HG02610 (cell line): ENCODE data around the gene MAP2K3.
A peak's percentile ranks its signal among the peaks of the same experiment; 100 is the strongest.

Experiments
- ATAC-seq: cut with Tn5 transposase; IDR thresholded peaks from one replicate; pipeline ENCODE4 v1.9.1; 2021; ENCODE audit warnings: mild to moderate bottlenecking, moderate library complexity; ENCODE audit not compliant: unreplicated experiment

The MAP2K3 gene

DNA sequence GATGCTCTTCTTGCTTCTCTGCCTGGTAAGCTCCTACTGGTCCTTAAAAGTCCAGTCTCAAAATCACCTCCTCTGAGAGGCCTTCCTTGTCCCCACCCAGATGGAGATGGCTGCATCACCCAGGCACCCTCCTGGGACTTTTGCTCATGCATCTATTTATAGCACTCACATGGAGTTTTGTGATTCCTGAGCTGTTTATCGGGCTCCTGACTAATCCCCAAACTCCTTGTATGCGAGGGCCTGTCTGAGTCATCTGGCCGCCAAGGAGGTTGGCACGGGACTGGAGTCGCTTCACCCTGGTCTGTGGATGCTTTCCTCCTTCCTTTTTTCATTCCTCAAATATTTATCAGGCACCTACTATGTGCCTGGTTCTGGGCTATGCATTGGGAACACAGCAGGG, 2.3 kb upstream of the MAP2K3 start:
- no peak for ATAC-seq

- ATAC-seq, result no peak
Measured at GRCh38 chr17:21282850-21283249, 1.7 kb upstream of the MAP2K3 start.

GRCh38 chr17:21283482-21284318, 811 bp upstream of the MAP2K3 start:
- peak; percentile 3 for ATAC-seq

DNA sequence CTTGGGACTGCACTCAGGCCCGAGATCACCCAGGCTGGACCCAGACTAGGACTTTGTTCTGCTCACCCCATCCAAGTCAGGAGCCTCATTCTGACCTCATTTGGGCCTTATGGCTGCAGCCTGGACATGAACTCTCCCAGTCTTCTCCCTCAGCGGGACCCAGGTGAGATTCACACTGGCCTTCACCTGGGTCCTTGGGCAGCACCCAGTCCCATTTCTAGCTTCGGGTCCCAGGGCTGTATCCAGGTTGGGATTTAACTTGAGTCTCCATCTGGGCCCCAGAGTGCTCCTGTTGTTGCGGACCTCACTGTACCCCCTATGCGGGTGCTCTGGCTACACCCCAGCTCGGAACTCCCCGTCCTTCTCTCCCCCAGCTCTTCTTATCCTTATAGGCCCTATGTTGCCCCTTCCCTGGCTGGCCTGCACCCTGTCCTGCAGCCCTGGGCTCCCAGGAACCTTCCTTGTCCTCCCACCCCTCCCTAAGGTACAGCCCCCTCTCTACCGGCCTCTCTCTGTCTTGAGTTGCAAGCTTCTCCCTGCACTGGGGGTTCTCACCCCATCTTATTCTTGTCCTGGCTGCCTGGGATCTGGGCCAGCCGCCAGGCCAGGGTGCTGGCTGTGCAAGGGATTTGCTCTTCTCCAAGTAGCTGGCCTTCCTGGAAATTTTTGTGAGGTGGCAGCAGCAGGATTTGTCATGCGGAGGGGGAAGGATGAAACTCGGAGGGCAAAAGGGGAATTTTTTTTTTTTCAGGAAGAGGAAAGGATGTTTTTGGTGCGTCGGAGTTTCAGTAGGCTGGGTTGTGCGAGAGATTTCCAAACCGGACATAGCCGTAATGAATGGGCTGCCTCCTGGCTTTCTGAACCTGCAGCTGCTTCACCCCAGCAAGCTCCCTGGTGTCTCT, 904 bp downstream of the MAP2K3 start:
- ATAC-seq, result no peak

DNA sequence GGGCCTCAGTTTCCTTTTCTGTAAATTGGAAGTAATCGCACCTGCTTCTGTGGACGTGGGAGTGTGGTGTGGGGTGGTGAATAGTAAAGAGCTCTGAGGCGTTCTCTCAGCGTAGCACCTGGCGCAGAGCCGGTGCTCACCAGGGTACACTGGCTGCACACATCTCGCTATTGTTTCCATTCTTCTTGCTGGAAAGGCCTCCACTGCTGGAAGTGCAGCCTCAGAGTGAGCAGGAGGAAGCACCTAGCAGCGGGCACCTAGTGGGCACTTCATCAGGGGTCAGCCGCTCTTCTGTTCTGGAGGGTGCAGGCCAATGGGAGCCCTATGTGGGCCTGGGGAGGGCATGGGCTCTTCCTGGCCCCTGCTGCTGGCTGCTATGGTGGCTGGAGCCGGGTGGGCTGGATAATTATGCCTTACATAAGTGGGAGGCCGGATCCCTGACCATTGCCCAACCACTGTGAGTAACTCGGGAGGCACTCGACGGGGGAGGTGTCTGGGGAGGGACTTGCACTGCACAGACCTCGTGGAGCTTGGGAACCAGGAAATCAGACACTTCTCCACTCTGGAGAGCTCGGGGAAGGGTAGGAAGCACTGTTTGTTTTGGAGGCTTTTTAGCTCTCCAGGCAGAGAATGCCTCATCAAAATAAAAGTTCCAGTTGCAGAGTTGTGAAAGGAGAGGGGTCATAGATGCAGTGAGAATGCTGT, 1.7 kb downstream of the MAP2K3 start:
- ATAC-seq, result no peak

- no peak for ATAC-seq
Measured at GRCh38 chr17:21286909-21287702, 2.6 kb downstream of the MAP2K3 start.

DNA sequence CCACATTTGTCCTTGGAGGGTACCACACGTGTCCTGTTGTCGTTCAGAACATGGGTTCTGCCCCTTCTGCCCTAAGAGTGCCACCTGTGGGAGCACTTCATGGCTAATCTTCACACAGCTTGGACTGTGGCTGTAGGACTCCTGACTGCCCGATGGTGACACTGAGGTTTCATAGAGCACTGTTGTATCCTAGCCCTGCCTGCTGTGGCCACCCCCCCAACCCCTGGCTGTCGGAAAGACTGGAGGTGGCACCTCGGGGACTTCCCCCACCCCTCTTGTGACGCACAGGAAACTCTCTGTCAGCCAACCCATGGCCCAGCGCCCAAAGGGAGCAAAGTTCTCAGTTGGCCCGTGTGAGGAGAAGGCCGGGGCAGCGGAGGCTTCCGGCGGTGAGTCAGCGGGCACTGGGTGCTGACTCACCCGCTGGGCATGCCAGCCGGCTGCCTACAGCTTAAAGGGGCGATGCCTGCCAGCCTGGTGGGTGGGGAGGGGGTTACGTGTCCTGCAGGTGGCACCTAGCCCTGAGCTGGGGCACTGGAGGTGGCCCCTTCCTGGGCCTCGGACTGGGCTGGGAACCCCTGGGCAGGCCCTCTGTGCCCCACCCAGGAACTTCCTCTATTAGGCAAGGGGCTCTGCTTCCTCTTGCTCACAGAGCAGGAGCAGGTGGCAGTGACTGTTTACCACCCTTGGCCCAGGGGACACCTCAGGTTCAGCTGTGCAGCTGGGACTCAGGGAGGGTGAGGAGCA, 3.4 kb downstream of the MAP2K3 start:
- peak; percentile 23 for ATAC-seq

- ATAC-seq, result no peak
Measured at GRCh38 chr17:21288571-21289017, 4.1 kb downstream of the MAP2K3 start.

GRCh38 chr17:21289175-21289901, 4.8 kb downstream of the MAP2K3 start:
- no peak for ATAC-seq

DNA sequence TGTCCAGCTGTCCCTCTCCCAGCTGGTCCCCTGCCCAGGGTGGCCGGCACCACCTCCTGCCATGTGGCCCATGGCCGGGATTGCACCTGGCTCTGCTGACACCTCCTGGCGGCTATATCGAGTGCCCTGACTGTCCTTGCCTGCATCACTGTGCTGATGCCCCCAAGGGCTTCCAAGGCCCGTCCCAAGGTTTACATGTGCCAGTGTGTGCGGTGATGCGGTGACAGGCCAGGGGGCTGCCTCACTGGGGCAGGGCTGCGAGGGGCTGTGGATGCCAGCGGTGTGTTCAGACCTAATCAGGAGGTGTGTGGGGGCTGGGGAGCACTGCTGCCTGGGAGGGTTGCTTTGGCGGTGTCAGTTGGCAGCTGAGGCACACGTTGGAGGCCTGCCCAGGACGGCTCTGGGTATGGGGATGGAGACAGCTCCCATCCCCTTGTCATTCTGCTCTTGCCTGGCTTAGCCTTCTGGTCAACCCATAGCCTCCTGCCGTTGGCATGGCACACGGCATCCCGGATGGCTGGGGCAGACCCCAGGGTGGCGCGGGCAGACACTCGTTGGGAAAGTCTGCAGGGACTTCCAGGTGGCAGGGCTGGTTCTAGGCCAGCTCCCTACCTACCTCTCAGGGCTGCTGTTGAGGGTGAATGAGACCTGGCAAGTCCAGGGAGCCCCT, 5.5 kb downstream of the MAP2K3 start:
- ATAC-seq, result no peak

- no peak for ATAC-seq
Measured at GRCh38 chr17:21291357-21291756, 6.8 kb downstream of the MAP2K3 start.

GRCh38 chr17:21291862-21292261, 7.4 kb downstream of the MAP2K3 start:
- ATAC-seq, result no peak

GRCh38 chr17:21292867-21293830, 8.6 kb downstream of the MAP2K3 start:
- no peak for ATAC-seq

DNA sequence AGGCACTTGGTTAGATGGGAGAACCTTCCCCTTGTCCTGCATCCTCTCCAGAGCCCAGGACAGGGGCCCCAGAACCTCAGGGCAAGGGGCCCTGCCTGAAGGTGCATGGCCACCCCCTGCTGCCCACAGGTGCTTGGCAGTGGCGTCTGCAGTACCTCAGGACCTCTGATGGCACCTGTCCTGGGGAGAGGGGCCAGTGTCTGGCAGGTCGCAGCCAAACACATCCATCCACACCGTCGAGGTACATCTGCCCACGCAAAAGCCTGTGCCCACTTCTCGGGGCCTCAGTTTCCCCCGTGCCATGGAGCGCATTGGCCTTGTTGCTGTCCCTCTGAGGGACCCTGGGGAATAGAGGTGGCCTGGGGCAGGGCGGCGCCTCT, 9.3 kb downstream of the MAP2K3 start:
- ATAC-seq, result no peak

DNA sequence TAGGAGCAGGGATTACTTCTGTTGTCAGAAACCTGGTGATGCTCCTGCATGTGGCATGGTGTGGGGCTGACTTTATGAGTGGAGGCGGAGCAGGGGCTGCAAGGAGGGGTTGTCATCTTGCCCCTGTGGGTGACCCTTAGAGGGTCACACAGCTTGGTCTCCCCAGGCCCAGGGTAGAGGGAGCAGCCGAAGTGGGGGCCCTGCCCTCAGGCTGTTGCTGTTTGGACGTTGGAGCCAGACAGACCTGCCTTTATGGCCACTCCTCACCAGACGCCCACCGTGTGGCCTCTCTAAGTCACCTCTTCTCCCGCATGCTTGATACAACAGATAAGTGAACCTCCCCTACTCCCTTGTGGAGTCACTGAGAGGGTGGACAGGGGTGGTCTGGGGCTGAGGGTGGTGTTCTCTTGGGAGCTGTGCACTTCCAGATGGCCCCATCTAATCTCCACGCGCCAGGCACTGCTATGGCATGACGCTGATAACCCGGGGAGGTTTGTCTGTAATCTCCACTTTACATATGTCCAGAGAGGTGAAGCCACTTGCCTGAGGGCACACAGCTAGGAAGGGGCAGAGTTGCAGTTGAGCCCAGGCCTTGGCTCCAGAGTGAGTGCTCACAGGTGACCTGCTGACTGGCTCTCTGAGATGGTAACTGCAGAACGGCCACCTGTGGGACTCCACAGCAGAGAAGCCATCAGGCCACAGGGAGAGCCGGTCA, 10.0 kb downstream of the MAP2K3 start:
- no peak for ATAC-seq

GRCh38 chr17:21295036-21295952, 10.8 kb downstream of the MAP2K3 start:
- no peak for ATAC-seq
